Glomerular visceral epithelial cell (primary cell): ENCODE measurements around the gene IGFL3.
"Not testable (repeated sequence)": the region's sequence is repeated elsewhere in the genome, so short reads cannot be mapped to it uniquely, and the experiment has no call there.

ENCODE experiments used
- DNase-seq: peaks from one replicate; pipeline ENCODE4 v3.0.0-alpha.2; 2016; ENCODE audit errors: extremely low spot score

The IGFL3 gene

GRCh38 chr19:46125447-46125846, 959 bp upstream of the IGFL3 start:
- DNase-seq: no peak

DNA sequence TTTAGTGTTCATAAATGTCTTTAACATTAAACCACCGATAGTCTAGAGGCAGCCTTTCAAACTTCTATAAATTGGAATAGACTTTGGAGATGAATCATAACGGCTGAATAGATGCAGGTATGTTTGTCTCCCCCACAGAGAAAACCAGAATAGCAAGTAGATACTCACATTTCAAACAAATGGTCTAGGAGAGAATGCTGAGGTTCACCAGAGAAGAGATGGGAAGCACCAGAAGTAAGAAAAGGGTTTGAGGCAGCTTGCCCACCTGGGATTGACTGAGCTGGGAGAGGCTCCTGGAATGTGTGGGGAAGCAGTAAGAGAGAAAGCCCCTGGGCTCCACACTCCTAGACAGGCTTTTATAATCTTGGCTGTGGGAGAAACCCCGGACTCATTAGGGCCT, 6.4 kb downstream of the IGFL3 start:
- DNase-seq: no peak

GRCh38 chr19:46116121-46116520, 8.4 kb downstream of the IGFL3 start:
- DNase-seq: no peak

GRCh38 chr19:46115396-46116106, 8.9 kb downstream of the IGFL3 start:
- peak; percentile 79 for DNase-seq

- DNase-seq: no peak
Measured at GRCh38 chr19:46113726-46114125, 10.8 kb downstream of the IGFL3 start.

DNA sequence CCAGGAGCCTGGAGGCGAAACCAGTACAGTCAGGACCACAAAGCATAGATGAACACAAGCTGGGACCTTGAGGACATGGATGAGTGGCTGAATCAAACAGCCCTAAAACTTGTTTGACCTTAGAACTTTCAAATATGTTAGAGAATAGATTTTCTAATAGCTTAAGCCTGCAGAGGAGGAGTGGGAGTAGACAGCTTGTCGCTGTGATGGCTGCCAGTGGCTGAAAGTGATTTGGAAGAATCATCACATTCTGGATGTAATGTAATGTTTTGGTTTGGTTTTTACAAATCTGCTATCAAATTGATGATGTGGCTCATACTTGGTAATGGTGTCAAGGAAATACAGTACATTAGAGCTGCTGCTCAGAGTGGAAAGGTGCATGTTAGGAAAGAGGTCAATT, 12.0 kb downstream of the IGFL3 start:
- DNase-seq: no peak

- no peak for DNase-seq
Measured at GRCh38 chr19:46111376-46111775, 13.1 kb downstream of the IGFL3 start.

DNA sequence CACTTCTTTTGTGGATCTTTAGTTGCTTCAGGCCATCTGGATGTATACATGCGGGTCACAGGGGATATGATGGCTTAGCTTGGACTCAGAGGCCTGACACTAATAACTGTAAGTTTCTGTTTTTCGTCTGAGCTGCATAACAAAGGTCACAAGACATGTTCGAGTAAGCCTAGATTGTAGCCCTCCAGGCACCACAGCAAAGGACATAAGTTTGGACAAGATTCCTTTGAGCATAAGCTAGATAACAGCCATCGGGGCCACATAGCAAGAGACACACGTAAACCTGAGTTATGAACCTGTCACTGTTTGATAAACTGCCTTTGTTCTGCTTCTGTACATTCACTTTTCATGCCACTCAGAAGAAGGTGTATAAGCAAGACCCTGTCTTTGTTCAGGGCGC, 14.6 kb downstream of the IGFL3 start:
- DNase-seq: no peak

DNA sequence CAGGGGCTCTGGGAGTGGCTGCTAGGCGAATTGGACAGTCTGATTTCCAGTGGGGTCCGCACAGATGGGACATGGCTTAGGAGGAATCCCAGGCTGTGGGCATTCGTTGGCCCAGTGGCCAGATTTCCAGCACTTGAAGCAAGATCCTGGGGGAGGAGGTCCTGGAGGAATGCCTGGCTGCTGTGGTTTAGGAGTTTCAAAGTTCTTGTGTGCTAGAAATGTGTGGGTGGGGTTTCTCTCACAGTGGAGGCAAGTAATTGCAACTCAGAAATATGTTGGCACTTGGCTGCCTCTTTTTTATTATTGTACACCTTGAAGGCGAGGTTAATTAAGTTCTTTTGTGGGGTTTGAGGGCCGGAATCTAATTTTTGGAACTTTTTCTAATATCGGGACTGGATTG, 17.1 kb downstream of the IGFL3 start:
- DNase-seq: peak; percentile 58

- not testable (repeated sequence) for DNase-seq
Measured at GRCh38 chr19:46102333-46102732, 22.2 kb downstream of the IGFL3 start.

GRCh38 chr19:46101293-46101692, 23.2 kb downstream of the IGFL3 start:
- no peak for DNase-seq

GRCh38 chr19:46100344-46100743, 24.1 kb downstream of the IGFL3 start:
- no peak for DNase-seq

DNA sequence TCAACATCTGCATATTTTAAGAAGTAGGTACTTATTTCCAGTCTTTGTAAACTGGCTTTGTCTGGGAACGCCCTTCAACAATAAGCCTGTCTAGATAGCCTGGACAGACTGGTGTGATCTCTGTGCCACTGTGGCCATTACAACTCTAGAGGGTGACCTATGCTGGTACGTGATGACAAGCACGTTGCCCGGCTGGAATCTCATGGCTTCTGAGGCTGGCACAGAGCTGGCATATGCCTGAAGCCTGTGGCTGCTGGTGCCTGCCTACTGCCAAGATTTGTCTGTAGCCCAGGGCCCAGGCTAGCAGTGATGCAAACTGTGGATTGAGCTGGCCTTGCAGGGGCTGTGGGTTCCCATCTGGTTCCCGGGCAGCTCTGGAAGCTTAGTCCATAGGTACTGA, 34.0 kb downstream of the IGFL3 start:
- no peak for DNase-seq

DNA sequence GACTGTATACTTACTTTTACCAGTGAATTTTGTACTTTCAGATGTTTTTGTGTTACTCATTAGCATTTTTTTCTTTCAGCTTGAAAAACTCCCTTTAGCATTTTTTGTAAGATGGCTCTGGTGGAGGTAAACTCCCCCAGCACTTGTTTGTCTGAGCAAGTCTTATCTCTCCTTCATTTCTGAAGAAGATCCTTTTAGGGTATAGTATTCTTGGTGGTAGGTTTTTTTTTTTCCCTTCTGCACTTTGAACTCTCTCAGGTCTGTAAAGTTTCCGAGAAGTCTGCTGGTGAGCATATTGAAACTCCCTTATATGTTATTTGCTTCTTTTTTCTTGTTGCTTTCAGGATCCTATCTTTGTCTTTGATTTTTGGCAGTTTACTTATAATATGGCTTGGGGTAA, 35.1 kb downstream of the IGFL3 start:
- no peak for DNase-seq

- no peak for DNase-seq
Measured at GRCh38 chr19:46088101-46088500, 36.4 kb downstream of the IGFL3 start.

DNA sequence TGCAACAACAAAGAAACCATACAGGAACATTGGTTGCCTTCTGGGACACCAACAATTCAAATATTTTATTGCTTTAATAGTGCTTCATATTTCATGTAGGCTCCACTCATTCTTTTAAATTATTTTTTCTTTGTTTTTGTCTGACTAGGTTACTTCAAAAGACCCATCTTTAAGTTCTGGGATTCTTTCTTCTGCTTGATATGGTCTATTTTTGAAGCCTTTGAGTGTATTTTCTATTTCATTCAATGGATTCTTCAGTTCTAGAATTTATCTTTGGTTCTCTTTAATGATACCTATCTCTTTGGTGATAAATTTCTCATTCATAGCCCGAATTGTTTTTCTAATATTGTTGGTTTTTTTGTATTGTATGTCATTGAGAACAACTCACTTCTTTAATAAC, 38.6 kb downstream of the IGFL3 start:
- no peak for DNase-seq

GRCh38 chr19:46082728-46083050, 41.8 kb downstream of the IGFL3 start:
- DNase-seq: peak; percentile 41

- peak; percentile 74 for DNase-seq
Measured at GRCh38 chr19:46081928-46082727, 42.4 kb downstream of the IGFL3 start.

GRCh38 chr19:46080561-46080960, 43.9 kb downstream of the IGFL3 start:
- DNase-seq: peak; percentile 99

DNA sequence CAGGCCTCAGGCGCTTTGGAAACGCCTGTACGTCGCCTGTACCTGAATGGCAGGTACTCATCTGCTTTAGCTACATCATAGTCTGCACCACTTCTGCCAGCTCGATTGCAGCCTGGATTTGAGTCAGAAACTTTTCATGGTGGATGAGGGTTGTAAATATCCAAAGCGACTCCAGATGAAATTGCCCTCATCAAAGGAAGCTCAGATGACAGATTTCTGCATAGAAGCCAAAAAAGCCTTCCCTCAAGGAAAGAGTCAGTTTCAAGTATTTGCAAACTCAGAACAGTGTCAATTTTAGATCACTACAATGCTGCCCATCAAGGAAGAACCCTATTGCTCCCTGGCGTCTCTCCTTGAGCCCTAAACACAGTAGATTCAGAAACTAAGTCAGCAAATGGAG, 44.9 kb downstream of the IGFL3 start:
- no peak for DNase-seq

- peak; percentile 69 for DNase-seq
Measured at GRCh38 chr19:46078573-46079332, 45.7 kb downstream of the IGFL3 start.

GRCh38 chr19:46077815-46078167, 46.7 kb downstream of the IGFL3 start:
- DNase-seq: no peak
